ENCODE measurements around the gene PARD3B.

Gene PARD3B

GRCh38 chr2:205494537-205495235 is 949.4 kb downstream of the PARD3B start:
- no peak for DNase-seq

GRCh38 chr2:205495819-205496218 is 950.5 kb downstream of the PARD3B start:
- DNase-seq = no peak

- no peak for DNase-seq
Measured at GRCh38 chr2:205496370-205496769, 951.1 kb downstream of the PARD3B start.

GRCh38 chr2:205496772-205497171 is 951.5 kb downstream of the PARD3B start:
- no peak for DNase-seq

GRCh38 chr2:205499006-205499405 is 953.7 kb downstream of the PARD3B start:
- DNase-seq = no peak

GRCh38 chr2:205500065-205500464 is 954.8 kb downstream of the PARD3B start:
- no peak for DNase-seq

- DNase-seq = no peak
Measured at GRCh38 chr2:205500951-205501350, 955.7 kb downstream of the PARD3B start.

GRCh38 chr2:205501826-205502225 is 956.6 kb downstream of the PARD3B start:
- DNase-seq = no peak

- DNase-seq = no peak
Measured at GRCh38 chr2:205505371-205505770, 960.1 kb downstream of the PARD3B start.

GRCh38 chr2:205509655-205510054 is 964.4 kb downstream of the PARD3B start:
- no peak for DNase-seq

- DNase-seq = no peak
Measured at GRCh38 chr2:205510345-205510744, 965.1 kb downstream of the PARD3B start.

GRCh38 chr2:205511221-205511620 is 965.9 kb downstream of the PARD3B start:
- no peak for DNase-seq

- no peak for DNase-seq
Measured at GRCh38 chr2:205511641-205512040, 966.4 kb downstream of the PARD3B start.

GRCh38 chr2:205520311-205520710 is 975.0 kb downstream of the PARD3B start:
- no peak for DNase-seq

GRCh38 chr2:205524656-205525055 is 979.4 kb downstream of the PARD3B start:
- DNase-seq = no peak

- no peak for DNase-seq
Measured at GRCh38 chr2:205527801-205528200, 982.5 kb downstream of the PARD3B start.

GRCh38 chr2:205531072-205531471 is 985.8 kb downstream of the PARD3B start:
- DNase-seq = no peak

- no peak for DNase-seq
Measured at GRCh38 chr2:205531489-205532148, 986.3 kb downstream of the PARD3B start.

GRCh38 chr2:205535001-205535400 is 989.7 kb downstream of the PARD3B start:
- no peak for DNase-seq

GRCh38 chr2:205539603-205540002 is 994.3 kb downstream of the PARD3B start:
- no peak for DNase-seq

GRCh38 chr2:205540036-205540435 is 994.8 kb downstream of the PARD3B start:
- no peak for DNase-seq

- no peak for DNase-seq
Measured at GRCh38 chr2:205543262-205543843, 998.1 kb downstream of the PARD3B start.

GRCh38 chr2:205543937-205544702 is 998.8 kb downstream of the PARD3B start:
- peak; percentile 35 for DNase-seq
